DMS153 (cell line): ENCODE measurements around the gene TTC28.

Experiments used
- DNase-seq: peaks from one replicate; lab custom pipeline; 2025; lab: John Stamatoyannopoulos, UW

Gene TTC28

DNA sequence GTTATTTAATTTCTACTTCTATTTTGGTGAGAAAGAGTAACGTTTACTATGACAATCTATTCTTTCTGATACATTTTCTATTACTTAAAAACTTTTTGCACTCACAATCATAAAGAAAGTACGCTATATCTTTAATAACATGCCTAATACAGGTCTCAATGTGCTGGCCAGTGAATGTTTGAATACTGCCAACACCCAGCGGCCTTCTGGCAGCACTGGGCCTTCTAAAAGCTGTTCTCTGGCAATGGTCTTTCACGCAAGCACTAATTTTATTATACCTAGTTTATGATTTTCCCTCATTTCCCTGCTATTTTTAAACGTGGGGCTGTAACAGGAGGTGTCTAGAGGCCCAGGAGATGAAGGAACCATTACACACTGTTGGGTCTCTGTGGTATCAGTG is 410.8 kb downstream of the TTC28 start:
- DNase-seq = no peak

DNA sequence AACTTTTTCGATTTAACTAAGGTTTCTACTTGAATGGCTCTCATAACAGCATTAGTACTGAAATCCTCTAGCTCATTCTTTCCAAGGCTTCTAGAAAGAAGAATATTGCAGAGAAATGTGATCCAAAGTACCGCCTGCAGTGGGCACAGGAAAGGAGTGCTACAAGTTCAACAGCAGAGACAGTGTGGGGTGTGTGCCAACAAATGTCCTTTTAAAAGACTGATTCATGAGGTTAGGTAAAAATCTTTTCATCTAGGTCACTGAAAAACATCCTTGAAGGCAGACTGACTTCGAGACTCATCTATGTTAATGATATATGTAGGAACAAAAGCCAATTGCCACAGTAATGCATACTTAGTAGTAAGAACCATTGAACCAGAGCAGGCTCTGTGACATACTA is 411.5 kb downstream of the TTC28 start:
- DNase-seq = no peak

DNA sequence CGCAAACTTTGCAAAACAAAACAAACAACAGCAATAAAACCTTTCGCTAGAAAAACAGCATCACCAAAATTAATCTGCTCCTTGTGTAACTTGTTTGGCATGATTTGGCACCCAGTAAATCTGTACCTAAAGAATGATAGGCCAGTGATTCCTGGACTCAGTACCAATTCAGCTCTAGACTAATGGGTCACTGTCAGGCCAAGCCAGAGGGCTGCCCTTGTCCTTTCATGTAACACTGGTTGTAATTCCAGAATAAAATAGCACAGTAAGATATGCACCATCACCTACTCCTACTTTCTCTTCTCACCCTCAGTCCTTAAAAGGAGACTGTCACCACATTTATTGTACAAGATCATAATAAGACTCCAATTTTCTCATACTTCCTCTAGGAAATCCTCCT is 419.0 kb downstream of the TTC28 start:
- DNase-seq = no peak

DNA sequence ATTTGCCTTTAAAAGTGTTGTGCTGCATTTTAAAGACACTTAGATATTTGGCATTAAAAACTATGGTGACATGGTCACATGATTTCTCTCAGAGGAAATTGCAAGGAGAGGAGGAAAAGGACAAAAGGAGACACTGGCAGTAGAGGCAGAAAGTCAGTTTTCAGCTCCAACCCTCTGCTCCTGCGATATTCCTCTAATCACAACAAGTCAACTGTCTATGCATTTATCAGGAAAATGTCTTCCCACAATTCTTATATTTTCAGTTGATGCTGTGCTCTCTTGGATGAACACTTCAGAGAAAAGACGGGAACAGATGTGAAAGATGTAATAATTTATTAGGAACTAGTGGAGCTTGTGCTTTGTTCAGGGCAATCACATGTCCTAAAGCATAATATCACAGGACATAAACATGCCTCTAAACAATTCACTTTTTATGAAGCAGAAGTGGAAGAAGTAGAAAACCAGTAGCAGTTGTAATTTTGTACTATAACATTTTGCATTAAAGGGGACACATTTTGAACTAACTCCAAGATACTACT is 419.8 kb downstream of the TTC28 start:
- DNase-seq = no peak

DNA sequence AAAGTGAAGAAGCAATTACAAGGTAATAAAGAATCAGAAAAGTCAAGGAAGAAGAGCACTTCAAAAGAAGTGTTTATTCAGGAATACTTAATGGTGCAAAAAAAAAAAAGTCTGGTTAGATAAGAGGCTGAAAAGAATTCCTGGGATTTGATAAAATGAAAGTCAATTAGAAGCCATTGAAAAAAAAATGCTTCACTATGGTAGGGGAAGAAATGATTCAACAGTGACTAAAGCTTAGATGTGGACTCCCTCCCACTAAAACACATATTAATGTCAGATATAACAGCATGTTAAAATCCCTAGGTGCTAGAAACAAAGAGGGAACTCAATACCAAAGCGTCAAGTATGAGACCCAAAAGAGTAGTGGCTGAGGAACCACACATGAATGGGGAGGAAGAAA is 425.2 kb downstream of the TTC28 start:
- DNase-seq = no peak

DNA sequence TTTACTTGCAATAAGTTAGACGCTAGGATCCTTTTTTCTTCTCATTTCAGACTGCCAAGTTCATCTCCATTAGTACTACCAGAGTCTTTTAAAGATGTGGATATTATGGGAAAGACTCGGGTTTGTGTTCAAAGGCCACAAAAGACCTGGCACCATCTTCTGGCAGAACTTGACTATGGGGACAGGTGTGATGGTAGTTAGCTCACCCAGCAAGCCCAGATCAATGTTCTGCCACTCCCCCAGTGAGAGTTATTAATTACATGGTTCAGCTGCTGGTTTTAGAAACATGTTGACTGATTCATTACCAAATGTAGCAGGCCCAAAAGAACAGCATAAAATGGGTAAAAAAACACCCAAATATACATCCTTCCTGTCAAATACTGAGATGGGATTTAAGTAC is 427.1 kb downstream of the TTC28 start:
- no peak for DNase-seq

DNA sequence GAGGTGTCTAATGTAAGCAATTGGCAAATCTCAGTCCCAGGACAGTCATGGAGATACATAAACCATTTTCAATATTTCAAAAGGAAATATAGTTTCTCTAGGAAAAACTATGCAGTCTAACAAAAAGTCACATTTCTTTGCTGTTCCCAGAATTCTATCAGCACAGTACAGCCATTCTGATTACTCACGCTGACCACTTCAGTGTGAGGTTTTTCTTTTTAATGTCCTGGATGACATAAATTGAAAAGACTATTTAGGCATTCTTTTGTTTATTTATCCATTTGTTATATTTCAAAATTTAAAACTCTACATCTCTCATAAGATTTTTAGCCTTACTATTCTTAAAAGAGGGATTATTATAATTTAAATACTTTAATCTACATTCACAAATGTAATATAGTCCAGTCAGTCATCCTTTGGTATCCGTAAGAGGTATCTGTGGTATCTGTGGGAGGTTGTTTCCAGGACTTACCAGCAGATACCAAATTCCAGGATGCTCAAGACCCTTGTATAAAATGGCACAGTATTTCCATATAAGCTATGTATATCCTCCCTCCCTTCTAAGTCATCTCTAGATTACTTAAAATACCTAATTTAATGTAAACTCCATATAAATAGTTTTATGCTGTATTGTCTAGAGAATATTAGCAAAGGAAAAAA is 429.5 kb downstream of the TTC28 start:
- no peak for DNase-seq

DNA sequence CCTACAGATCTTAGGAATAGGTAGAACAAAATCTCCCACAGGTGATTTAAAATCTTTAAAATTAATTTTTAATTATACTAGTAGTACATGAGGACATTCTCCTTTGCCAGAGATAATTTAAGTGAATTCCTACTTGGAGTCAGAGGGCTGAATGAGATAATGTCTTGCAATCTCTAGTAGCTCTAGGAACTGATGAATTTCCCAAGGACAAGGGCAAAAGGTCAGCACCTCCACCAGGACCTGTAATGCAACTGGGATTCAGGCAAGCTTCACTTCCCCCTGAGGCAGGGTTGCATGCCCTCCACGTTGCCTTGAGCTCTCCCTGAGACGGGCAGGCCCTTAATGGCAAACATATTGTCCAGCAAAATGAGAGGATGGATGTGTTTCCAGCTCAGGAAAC is 430.2 kb downstream of the TTC28 start:
- DNase-seq = no peak

DNA sequence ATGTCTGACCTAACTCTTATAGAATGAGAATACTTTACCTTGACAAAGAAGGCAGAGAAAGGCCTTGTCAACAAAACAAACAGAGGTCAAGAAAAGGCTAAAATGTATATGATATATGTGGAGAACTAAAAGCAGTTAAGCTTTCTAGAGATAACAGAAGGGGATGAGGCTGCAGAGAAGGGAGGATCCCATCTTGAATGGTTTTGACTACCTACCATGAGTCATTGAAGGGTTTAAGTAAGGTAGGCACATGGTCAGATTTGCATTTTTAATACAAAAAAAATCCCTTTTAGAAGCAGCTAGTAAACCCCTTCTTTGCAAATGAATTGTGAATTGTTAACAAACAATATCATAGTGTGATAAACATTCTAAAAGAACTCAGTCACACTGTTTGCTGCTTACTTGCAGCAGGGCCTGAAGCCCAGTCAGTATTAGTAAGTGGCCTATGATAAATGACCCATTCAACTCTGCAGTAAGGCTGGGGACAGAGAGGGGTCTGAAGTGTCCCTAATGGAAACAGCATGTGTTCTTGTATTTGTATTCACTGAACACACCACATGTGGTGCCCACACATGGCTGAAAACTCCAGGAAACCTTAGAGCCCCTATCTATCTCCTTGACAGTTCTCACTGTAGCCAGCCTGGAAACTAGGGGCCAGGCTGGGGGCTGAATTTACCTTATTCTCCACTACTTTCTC is 431.8 kb downstream of the TTC28 start:
- DNase-seq = no peak

DNA sequence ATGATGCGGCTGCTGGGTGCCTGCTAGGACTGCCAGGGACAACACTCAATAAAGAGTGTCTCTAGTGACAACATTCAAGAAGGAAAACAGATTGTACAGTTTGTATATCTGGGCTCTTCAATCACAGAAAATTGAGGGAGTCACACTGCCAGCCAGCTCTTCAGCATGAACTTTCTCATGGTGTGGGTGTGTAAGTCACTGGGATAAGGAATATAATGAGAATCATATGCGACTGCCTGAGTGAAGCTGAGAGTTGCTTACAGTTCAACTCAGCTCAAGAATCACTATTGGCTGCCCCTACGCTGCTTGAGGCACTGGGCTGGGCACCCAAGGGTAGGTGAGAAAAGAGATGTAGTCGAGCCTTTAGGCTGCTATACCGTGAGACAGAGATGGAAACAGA is 432.5 kb downstream of the TTC28 start:
- DNase-seq = no peak

DNA sequence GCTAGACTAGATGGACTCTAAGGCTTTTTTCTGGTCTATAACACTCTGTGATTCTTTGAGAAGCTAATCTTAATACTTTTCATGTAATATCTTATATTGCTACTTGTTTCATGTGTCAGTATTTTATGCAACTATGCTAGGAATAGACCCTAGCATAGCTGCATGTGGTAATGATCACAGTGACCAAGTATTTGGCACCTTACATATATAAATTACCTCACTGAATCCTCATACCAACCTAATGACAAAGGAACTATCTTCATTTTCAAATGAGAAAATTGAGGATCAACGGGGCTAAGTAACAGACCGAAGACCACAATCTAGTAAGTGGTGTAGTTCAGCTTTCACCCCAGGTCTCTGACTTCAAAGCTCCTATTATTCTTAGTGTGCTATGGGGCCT is 433.2 kb downstream of the TTC28 start:
- DNase-seq = no peak

DNA sequence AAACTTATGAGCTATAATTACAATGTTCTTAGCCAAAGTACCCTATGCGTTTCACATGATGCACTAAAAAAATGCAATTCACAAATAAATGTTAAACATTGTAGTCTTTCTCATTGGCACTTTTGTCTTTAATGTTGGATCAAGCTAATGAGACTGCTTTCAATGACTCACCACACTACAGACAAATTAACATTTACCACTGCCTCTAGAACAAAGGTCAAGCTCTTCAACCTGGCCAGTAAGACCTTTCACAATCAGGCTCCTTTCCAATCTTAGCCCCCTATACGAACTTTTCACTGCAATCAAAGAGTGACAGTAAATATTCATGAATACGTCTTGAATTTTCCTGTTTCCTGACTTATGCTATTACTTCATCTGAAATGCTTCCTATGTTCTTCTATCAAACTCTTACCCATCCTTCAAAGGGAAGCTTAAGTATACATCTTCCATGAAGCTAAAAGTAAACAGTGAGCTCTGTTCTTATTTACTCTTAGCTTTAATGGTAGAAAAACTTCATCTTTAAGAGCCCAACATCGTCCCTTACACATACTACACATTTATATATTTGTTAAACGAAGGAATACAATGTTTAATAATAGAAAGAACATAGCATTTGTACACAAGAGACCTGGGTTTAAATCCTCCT is 433.9 kb downstream of the TTC28 start:
- no peak for DNase-seq

DNA sequence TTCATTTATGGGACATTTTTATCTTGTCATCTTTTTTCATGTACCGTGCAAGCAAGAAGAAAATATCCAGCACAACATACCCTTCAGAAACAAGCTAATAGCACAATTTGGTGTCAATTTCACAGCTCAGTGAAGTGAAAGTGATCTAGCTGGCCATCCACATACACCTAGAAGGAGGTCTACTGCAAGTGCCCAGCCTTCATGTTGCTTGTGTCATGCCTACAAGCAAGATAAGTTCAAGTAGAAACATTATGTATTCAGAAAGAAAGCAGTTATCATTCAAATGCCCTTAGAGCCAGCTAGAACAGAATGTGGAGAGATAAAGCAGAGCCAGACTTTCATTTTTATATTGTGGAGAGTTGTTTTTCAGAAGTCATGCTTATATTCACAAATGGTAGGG is 434.9 kb downstream of the TTC28 start:
- DNase-seq = no peak

DNA sequence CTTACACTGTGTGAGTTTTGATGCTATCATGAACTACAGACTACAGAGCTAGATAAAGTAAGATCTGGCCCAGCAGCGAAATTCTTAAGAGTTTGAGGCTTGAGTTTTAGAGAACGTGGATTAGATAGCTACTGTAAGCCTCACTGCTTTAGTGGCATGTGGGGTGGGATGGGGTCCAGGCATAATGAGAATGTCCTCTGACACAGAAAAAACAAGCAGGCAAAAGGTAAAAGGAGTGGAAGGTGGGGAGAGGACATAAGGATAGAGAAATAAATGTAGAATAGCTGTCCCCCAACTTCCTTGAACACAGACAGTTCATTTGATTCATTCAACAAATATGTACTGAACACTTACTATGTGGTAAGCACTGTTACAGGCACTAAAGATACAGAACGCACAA is 436.1 kb downstream of the TTC28 start:
- DNase-seq = no peak

DNA sequence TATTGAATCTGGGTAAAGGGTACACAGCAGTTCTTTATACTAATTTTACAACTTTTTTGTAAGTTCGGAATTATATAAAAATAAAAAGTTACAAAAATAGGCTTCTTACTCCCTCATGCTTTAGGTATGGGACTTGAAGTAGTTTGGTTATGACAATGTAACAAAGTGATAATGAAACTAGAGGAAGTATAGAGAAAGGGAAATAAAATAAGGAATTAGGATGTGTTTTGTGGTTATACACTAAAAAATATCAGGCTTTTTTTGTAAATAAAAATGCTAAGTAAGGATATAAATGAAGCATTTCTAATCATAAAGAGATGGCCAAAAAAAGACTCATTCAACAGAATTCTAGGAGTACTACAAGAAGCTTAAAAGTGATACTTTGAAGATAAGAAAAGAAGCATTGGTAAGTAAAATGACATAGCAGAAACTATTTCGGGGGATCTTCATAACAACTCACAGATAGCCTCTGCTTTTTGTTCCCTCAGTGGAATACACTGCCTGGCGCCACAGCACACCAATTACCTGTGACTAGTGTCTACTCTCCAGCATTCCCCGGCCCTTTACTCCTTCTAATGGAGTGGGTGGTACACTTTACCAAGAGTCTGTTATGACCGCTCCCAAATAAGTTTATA is 437.9 kb downstream of the TTC28 start:
- DNase-seq = no peak

DNA sequence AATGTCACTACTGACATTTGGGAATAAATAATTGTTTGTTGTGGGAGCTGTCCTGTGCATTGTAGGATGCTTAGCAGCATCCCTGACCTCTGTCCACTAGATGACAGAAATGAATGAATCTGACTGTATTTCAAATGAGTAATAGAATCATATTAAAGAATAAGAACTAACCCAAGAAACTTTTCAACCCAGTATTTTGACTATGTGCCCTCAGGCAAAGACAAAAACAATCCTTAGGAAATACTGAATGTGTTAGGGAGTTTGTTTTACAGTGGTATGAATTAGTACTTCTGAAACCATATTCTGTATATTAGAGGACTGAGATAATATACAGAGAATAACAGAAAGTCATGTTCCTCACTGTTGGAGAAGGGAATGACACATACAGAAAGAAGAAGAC is 439.7 kb downstream of the TTC28 start:
- DNase-seq = no peak

DNA sequence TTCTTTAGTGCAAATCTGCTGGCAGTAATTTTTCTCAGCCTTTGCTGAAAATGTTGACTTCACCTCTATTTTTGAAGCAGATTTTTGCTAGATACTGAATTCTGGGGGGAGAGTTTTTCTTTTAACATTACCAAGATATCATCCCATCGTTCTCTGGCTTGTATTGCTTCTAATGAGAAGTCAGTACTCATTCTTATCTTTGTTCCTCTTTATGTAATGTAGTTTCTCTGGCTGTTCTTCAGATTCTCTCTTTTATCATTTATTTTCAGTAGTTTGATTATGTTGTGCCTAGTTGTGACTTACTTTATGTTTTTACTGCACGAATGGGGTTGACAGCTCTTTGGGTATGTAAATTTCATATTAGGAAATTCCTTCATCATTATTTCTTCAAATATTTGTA is 441.9 kb downstream of the TTC28 start:
- no peak for DNase-seq

DNA sequence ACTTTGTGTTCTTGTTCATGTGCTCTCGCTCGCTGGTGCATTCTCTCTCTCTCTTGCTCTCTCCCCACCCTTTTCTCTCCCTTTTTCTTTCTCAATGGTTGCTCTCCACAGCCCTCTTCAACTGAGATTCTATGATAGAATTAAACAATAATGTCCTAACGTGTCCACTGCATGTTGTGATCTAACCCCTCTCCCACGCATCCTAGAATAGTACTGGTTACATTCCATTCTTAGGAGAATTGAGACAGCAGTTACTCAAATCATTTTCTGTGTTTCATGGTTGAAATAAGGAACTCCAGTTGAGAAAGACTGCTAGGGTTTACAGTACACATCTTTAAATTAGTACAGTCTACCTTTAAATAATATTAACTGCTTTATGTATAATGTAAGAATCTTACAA is 442.5 kb downstream of the TTC28 start:
- DNase-seq = no peak

DNA sequence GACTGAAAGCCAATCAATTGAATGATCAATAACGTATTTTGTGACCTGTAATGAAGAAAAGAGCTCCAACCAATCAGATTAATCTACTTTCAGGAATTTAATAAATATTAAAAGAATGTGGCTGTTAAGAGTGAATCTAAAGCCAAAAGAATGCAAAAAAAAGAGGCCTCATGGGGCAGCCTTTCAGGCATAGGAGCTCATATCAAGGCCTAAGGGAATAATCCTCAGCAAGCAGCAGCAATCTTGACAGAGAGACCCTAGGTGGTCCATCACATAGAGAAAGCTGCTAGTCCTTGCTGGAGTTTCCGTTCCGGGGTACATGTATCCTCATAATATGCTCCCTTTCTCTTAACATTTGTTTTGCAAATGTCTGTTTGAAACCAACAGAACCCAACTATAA is 447.4 kb downstream of the TTC28 start:
- DNase-seq = no peak

DNA sequence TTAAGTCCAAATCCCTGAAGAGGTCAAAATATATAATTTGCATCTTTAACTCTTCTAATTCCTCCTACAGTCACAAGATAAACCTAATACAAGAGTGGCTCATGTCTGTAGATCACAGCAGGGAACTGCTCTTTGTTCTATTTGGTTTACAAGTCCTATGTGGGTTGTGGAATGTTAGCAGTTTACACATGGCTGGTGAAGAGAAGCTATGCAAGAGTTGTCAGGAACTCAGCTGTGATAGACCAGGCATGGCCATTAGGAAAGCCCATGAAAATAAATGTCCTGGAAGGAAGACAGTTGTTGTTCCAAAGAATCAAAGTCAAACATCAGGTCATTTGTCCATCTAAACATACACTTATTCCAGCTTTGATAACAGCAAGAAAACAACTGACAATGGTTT is 448.2 kb downstream of the TTC28 start:
- DNase-seq = peak; percentile 6

DNA sequence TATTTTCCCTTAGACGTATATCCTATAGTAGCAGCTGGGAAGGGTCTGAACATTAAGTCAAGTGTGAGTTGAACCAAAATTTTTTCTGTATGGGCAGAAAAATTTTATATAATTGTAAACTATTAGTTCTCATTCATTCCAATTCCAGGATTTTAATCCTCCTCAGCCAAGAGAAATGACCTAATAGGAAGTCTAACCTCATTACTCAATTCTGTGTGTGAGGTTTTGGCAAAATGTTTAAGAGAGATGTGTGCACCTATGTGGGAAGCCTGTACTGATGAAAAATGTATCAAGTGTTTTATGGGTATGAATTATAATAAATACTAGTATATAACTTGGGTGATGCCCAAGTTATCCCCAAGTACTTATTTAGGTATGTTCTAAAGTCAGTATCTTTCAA is 449.0 kb downstream of the TTC28 start:
- no peak for DNase-seq

DNA sequence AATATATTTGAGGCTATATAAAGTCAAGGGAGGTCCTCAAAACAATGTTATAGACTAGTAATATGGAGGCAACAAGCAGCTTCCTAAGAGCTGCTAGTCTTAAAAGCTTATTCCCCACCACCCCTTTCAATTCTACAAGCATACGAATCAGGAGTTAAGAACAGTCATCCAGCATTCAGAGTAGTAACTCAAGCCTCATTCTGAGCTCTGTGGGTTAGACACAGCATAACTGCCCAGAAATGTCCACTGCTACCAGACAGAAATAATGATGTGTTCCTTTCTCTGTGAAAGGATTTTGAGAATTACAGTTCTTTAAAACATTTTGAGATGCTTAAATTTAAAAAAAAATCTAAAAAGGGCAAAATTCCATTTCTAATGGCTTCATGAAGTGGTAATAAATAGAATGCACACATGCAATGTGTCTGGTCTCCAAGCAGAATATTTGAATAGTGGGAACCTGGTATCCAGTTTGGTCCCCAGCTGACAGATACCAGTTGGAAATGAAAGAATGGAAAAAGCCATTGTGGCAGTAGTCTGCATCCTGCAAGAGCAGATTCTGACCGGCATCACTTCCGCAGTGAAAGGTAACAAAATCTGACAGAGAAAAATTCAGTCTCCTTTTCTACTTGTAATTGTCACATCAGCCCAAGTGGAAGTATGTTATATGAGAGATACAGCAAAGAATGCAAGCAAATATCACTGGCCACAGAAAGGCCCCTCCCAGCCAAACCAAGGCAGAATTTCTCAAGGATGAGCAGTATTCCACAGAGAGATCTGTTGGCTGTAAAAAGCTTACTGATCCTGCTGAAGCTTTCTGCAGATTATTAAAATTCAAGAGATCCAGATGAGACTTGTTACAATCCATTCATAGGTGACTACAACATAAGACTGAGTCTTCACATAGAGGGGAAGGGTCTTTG is 449.8 kb downstream of the TTC28 start:
- no peak for DNase-seq
